H1 (cell line): ENCODE data around the gene PRR19.

ENCODE experiments used
- ATF3 ChIP-seq: IDR thresholded peaks from 2 replicates; pipeline ENCODE4 v1.6.1; 2011; ENCODE audit warnings: low read depth, mild to moderate bottlenecking, low read length; ENCODE audit not compliant: insufficient read depth
- CHD1 ChIP-seq: IDR thresholded peaks from 2 replicates; pipeline ENCODE4 v1.6.1; 2012; ENCODE audit warnings: low read depth, low read length, improper control_type of control experiment
- CTCF ChIP-seq, 3 experiments: IDR thresholded peaks; 1 replicate in 2 of 3; 2 replicates in 1 of 3; pipeline versions ENCODE4 v1.5.1 to v1.6.1; 2011; ENCODE audit warnings: low read length in 3 of 3, mild to moderate bottlenecking in 3 of 3, inconsistent platforms in 2 of 3, low read depth in 1 of 3, moderate library complexity in 1 of 3; ENCODE audit not compliant: insufficient read depth in 1 of 3; ENCODE audit errors: control extremely low read depth in 1 of 3
- JUN ChIP-seq: IDR thresholded peaks from 2 replicates; pipeline ENCODE4 v1.6.1; 2011; ENCODE audit warnings: low read depth, mild to moderate bottlenecking, improper control_type of control experiment, low read length
- MAX ChIP-seq: IDR thresholded peaks from 2 replicates; pipeline ENCODE4 v1.6.1; 2012; ENCODE audit warnings: inconsistent platforms
- PHF8 ChIP-seq: fragments of 200-600 bp; sonication (generic); conservative IDR thresholded peaks from 2 replicates; pipeline ENCODE4 v1.7.1; 2012; ENCODE audit warnings: low read depth, mild to moderate bottlenecking, inconsistent platforms, low read length, moderate library complexity
- POLR2AphosphoS5 ChIP-seq: IDR thresholded peaks from 2 replicates; pipeline ENCODE4 v1.6.1; 2011; ENCODE audit warnings: low read depth, low read length
- TAF1 ChIP-seq: IDR thresholded peaks from 2 replicates; pipeline ENCODE4 v1.6.1; 2011; ENCODE audit warnings: mild to moderate bottlenecking, low read depth, low read length
- TBP ChIP-seq: IDR thresholded peaks from 2 replicates; pipeline ENCODE4 v1.6.1; 2011; ENCODE audit warnings: low read depth, low read length, improper control_type of control experiment
- TEAD4 ChIP-seq: IDR thresholded peaks from 2 replicates; pipeline ENCODE4 v1.6.1; 2012; ENCODE audit warnings: low read depth, low read length, inconsistent platforms, mixed read lengths

DNA sequence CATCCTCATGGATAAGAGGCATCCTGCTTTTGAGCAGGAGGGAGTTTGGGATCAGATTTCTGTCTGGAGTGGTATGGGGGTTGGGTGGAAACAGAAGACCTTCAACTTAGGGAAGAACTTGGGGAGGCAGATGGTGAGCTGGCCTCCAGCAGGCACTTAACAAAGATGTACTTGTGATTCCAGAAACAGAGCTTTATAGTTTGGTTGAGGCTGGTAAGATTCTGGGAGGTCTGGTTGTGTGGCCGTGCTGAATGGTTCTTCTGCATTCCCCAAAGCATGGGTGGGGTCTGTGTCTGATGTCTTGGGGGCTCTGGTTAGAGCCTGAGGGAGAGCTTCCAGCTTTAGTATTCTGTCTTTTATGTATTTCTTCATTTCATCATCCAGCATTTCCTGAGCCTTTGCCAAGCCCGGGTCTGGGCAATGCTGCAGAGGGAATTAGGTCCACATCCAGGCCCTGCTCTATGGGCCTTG lies 28.3 kb downstream of the PRR19 start:
- TF ChIP-seq CTCF (IDR thresholded peaks at IDR 0.05; ENCODE audit: control extremely low read depth in 1 of 3, insufficient read depth in 1 of 3, low read depth in 1 of 3, low read length in 3 of 3) (no peak), MAX (no peak), TAF1 (no peak), TEAD4 (no peak), ATF3 (no peak), JUN (no peak), PHF8 (no peak), CHD1 (no peak), TBP (no peak), POLR2AphosphoS5 (no peak)
